ENCODE results near the gene MRPL58. TPM values are rescaled to one million over a fixed set of nuclear protein-coding genes. Genes with fewer than 3 reads are reported as not detected.

Gene MRPL58
- total and polyA plus RNA-seq, 7 donors: 50.4 to 80.6 (median 64.1) TPM

- Histone ChIP-seq H3K27ac (no peak overlapping the region), H3K4me1 (peaks cover 2% of the 10 kb centered on the region), H3K4me3 (no peak overlapping the region), H3K36me3 (ENCODE audit: insufficient read depth in 1 of 2, low read depth in 1 of 2) (peaks cover 0 to 9% of the 10 kb centered on the region in 2 donors), H3K9me3 (no peaks in the 10 kb centered on the region), H3K27me3 (ENCODE audit: insufficient read depth in 3 of 3, low read length in 2 of 3) (no peaks in the 10 kb centered on the region)
- ATAC-seq: no peak
- intact Hi-C loops (cut with DNase I): no loop called here
- TF ChIP-seq CTCF (IDR thresholded peaks at IDR 0.05): peak; percentile 16
- 92 to 96% (median 93%) methylated on average over 2 of the region's 2 CpGs for WGBS, 3 donors
- DNase-seq: no peak
Observed at GRCh38 chr17:75069783-75070182, 57.3 kb downstream of the MRPL58 start.

Other genes starting within 250 kb of the MRPL58 start
- 10 to 100 TPM; 15.2 to 32.8 (median 19.9) TPM for gene NAT9, start 236.3 kb upstream of the MRPL58 start, total RNA-seq
- gene NAT9, start 236.3 kb upstream of the MRPL58 start, polyA plus RNA-seq: 10 to 100 TPM; 25.8 to 52.5 (median 25.8) TPM
- gene GRIN2C, start 152.8 kb upstream of the MRPL58 start, total RNA-seq: under 1 TPM; 0.20 to 0.74 (median 0.37) TPM
- under 1 TPM; 0.06 to 0.40 (median 0.10) TPM for gene GRIN2C, start 152.8 kb upstream of the MRPL58 start, polyA plus RNA-seq
- 1 to 10 TPM; 3.0 to 7.9 (median 4.2) TPM for gene FDXR, start 139.7 kb upstream of the MRPL58 start, total RNA-seq
- gene FDXR, start 139.7 kb upstream of the MRPL58 start, polyA plus RNA-seq: 1 to 10 TPM; 3.4 to 4.7 (median 3.7) TPM
- not detected for gene FADS6, start 119.0 kb upstream of the MRPL58 start, total RNA-seq
- gene FADS6, start 119.0 kb upstream of the MRPL58 start, polyA plus RNA-seq: under 1 TPM in 1 of 3 donors, not detected in 2; 0.01 TPM
- not detected for gene USH1G, start 89.4 kb upstream of the MRPL58 start, total RNA-seq
- not detected for gene USH1G, start 89.4 kb upstream of the MRPL58 start, polyA plus RNA-seq
- not detected for gene OTOP2, start 88.4 kb upstream of the MRPL58 start, total RNA-seq
- gene OTOP2, start 88.4 kb upstream of the MRPL58 start, polyA plus RNA-seq: not detected
- not detected for gene OTOP3, start 76.8 kb upstream of the MRPL58 start, total RNA-seq
- gene OTOP3, start 76.8 kb upstream of the MRPL58 start, polyA plus RNA-seq: under 1 TPM in 1 of 3 donors, not detected in 2; 0.04 TPM
- gene HID1, start 39.9 kb upstream of the MRPL58 start, total RNA-seq: 10 to 100 TPM in 1 of 4 donors, 1 to 10 TPM in 3; 1.7 to 10.4 (median 2.8) TPM
- gene HID1, start 39.9 kb upstream of the MRPL58 start, polyA plus RNA-seq: 1 to 10 TPM; 2.3 to 4.8 (median 2.3) TPM
- gene CDR2L, start 25.0 kb upstream of the MRPL58 start, total RNA-seq: 1 to 10 TPM; 1.4 to 3.4 (median 2.7) TPM
- gene CDR2L, start 25.0 kb upstream of the MRPL58 start, polyA plus RNA-seq: 1 to 10 TPM; 1.3 to 1.7 (median 1.5) TPM
- 100 to 1,000 TPM; 409 to 577 (median 500) TPM for gene ATP5PD, start 34.3 kb downstream of the MRPL58 start, total RNA-seq
- 100 to 1,000 TPM; 619 to 931 (median 653) TPM for gene ATP5PD, start 34.3 kb downstream of the MRPL58 start, polyA plus RNA-seq
- gene KCTD2, start 34.6 kb downstream of the MRPL58 start, total RNA-seq: 10 to 100 TPM; 29.2 to 38.7 (median 35.2) TPM
- gene KCTD2, start 34.6 kb downstream of the MRPL58 start, polyA plus RNA-seq: 10 to 100 TPM; 26.9 to 71.2 (median 29.7) TPM
- gene SLC16A5, start 75.3 kb downstream of the MRPL58 start, total RNA-seq: 10 to 100 TPM in 1 of 4 donors, 1 to 10 TPM in 3; 5.6 to 10.7 (median 8.1) TPM
- 1 to 10 TPM; 1.2 to 4.5 (median 3.8) TPM for gene SLC16A5, start 75.3 kb downstream of the MRPL58 start, polyA plus RNA-seq
- gene ARMC7, start 97.3 kb downstream of the MRPL58 start, total RNA-seq: 1 to 10 TPM; 2.7 to 7.0 (median 3.6) TPM
- 1 to 10 TPM; 3.3 to 6.4 (median 4.9) TPM for gene ARMC7, start 97.3 kb downstream of the MRPL58 start, polyA plus RNA-seq
- gene NT5C, start 119.1 kb downstream of the MRPL58 start, total RNA-seq: 10 to 100 TPM; 16.4 to 44.2 (median 29.4) TPM
- 10 to 100 TPM; 19.7 to 84.0 (median 56.3) TPM for gene NT5C, start 119.1 kb downstream of the MRPL58 start, polyA plus RNA-seq
- gene JPT1, start 141.8 kb downstream of the MRPL58 start, total RNA-seq: 100 to 1,000 TPM in 2 of 4 donors, 10 to 100 TPM in 2; 50.1 to 232 (median 85.0) TPM
- 100 to 1,000 TPM in 1 of 3 donors, 10 to 100 TPM in 2; 79.2 to 164 (median 92.6) TPM for gene JPT1, start 141.8 kb downstream of the MRPL58 start, polyA plus RNA-seq
- 100 to 1,000 TPM; 161 to 203 (median 185) TPM for gene SUMO2, start 170.3 kb downstream of the MRPL58 start, total RNA-seq
- 10 to 100 TPM; 50.1 to 60.4 (median 56.2) TPM for gene SUMO2, start 170.3 kb downstream of the MRPL58 start, polyA plus RNA-seq
- gene NUP85, start 193.0 kb downstream of the MRPL58 start, total RNA-seq: 10 to 100 TPM; 19.3 to 32.9 (median 22.0) TPM
- gene NUP85, start 193.0 kb downstream of the MRPL58 start, polyA plus RNA-seq: 10 to 100 TPM; 15.1 to 24.7 (median 17.1) TPM
- gene GGA3, start 248.9 kb downstream of the MRPL58 start, total RNA-seq: 10 to 100 TPM; 21.3 to 40.6 (median 30.2) TPM
- 10 to 100 TPM; 13.8 to 37.4 (median 27.3) TPM for gene GGA3, start 248.9 kb downstream of the MRPL58 start, polyA plus RNA-seq
- 100 to 1,000 TPM; 105 to 161 (median 131) TPM for gene MRPS7, start 249.2 kb downstream of the MRPL58 start, total RNA-seq
- 100 to 1,000 TPM in 2 of 3 donors, 10 to 100 TPM in 1; 98.2 to 165 (median 122) TPM for gene MRPS7, start 249.2 kb downstream of the MRPL58 start, polyA plus RNA-seq